ENCODE data around the gene B4GALNT4.

DNA sequence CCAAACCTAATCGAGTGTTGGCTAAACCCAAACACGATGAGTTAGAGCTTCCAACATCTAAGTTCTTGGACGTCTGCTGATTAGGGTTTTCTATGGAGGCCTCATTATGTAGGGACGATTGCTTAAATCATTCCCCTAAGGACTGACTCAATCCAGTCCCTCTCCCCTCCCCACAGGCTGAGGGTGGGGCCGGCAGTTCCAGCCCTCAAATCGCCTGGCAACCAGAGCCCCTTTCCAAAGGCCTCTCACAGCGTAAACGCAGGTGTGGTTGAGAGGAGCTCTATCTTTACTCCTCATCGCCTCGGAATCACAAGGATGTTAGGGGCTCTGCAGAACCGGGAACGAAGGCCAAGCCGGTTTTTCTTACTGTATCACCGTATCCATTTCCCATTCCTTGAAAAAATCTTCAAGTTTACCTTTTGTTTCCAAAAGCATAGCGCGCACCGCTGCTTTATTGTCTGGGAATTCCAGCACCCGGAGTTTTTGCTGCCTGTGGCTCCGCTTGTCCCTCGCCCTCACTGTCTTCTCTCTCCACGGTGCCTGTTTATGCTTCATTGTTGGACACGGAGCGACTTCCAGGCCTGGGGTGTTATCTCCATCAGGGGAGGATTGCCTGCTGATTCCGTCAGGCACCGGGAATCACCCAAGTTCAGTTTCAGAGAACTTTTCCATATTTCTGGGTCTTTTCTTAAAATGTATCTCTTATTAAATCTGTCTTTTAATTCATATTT is 34.9 kb upstream of the B4GALNT4 start:
- TF ChIP-seq CTCF (IDR thresholded peaks at IDR 0.05; ENCODE audit: borderline replicate concordance, extremely low read depth, low read length, poor library complexity, severe bottlenecking): no peak
- TF ChIP-seq EZH2 (IDR thresholded peaks at IDR 0.05; ENCODE audit: borderline replicate concordance, low read depth, low read length, severe bottlenecking): no peak

Data from DND-41 (cell line).